Stimulated activated naive CD8-positive, alpha-beta T cell treated with anti-CD3 and anti-CD28 coated beads, Interleukin-15, amount 100 ng/mL, for 72 hours (primary cell): ENCODE data around the gene GCLM.

ENCODE experiments used
- ATAC-seq: fragments of 150-1000 bp; cut with Tn5 transposase; 2 replicates; pipeline ENCODE4 v1.10.0; 2021; ENCODE audit warnings: mild to moderate bottlenecking, moderate library complexity
- DNase-seq, 2 donors: peaks; one replicate each; pipeline ENCODE4 v3.0.0; 2021 to 2022
- H3K27ac Mint-ChIP-seq, 2 donors: one replicate each; pipeline ENCODE4 v1.8.0; 2022; ENCODE audit warnings: mild to moderate bottlenecking in 2 of 2, mixed read lengths in 2 of 2, moderate library complexity in 2 of 2
- H3K27me3 Mint-ChIP-seq: one replicate; pipeline ENCODE4 v1.8.0; 2022; ENCODE audit warnings: mixed read lengths
- H3K4me1 Mint-ChIP-seq: one replicate; pipeline ENCODE4 v1.8.0; 2022; ENCODE audit warnings: mild to moderate bottlenecking, mixed read lengths
- H3K4me3 Mint-ChIP-seq, 2 donors: one replicate each; pipeline ENCODE4 v1.8.0; 2022; ENCODE audit warnings: mild to moderate bottlenecking in 2 of 2, mixed read lengths in 2 of 2, moderate library complexity in 1 of 2
- H3K9me3 Mint-ChIP-seq, 2 donors: one replicate each; pipeline ENCODE4 v1.8.0; 2022; ENCODE audit warnings: mixed read lengths in 2 of 2

GCLM gene

GRCh38 chr1:93906480-93906879 is 2.8 kb downstream of the GCLM start:
- Mint-ChIP-seq H3K27me3 (no peaks in the 10 kb centered on the region), H3K27ac (no peak overlapping the region), H3K9me3 (peaks cover 5 to 7% of the 10 kb centered on the region in 2 donors), H3K4me3 (peak overlapping the region in 1 of 2 donors; percentile 2), H3K4me1 (peaks cover 38% of the 10 kb centered on the region)
- DNase-seq (no peak), ATAC-seq (no peak)

- peaks cover 5 to 7% of the 10 kb centered on the region in 2 donors for H3K9me3 Mint-ChIP-seq
- H3K27ac Mint-ChIP-seq = no peak overlapping the region
- H3K4me3 Mint-ChIP-seq = peak overlapping the region in 1 of 2 donors; percentile 38
- ATAC-seq = no peak
- peaks cover 38% of the 10 kb centered on the region for H3K4me1 Mint-ChIP-seq
- no peak for DNase-seq
- no peaks in the 10 kb centered on the region for H3K27me3 Mint-ChIP-seq
These were observed 3.5 kb downstream of the GCLM start for GRCh38 chr1:93905734-93906133.

GRCh38 chr1:93905051-93905450 is 4.2 kb downstream of the GCLM start:
- Mint-ChIP-seq H3K4me1 (peaks cover 40% of the 10 kb centered on the region), H3K27me3 (no peaks in the 10 kb centered on the region), H3K9me3 (peaks cover 3 to 4% of the 10 kb centered on the region in 2 donors), H3K4me3 (no peak overlapping the region), H3K27ac (no peak overlapping the region)
- DNase-seq (no peak), ATAC-seq (no peak)

- ATAC-seq (no peak), DNase-seq (no peak)
- H3K4me3 Mint-ChIP-seq = no peak overlapping the region
- H3K4me1 Mint-ChIP-seq = peaks cover 42% of the 10 kb centered on the region
- no peaks in the 10 kb centered on the region for H3K9me3 Mint-ChIP-seq
- H3K27me3 Mint-ChIP-seq = no peaks in the 10 kb centered on the region
- no peak overlapping the region for H3K27ac Mint-ChIP-seq
These were observed 5.0 kb downstream of the GCLM start for GRCh38 chr1:93904228-93904627.

- ATAC-seq = no peak
- H3K27me3 Mint-ChIP-seq = no peaks in the 10 kb centered on the region
- H3K4me1 Mint-ChIP-seq = peaks cover 24% of the 10 kb centered on the region
- no peak overlapping the region for H3K27ac Mint-ChIP-seq
- DNase-seq = no peak
- no peak overlapping the region for H3K4me3 Mint-ChIP-seq
- H3K9me3 Mint-ChIP-seq = no peaks in the 10 kb centered on the region
These were observed 8.3 kb downstream of the GCLM start for GRCh38 chr1:93900723-93901504.

GRCh38 chr1:93899543-93900207 is 9.6 kb downstream of the GCLM start:
- peaks cover 18% of the 10 kb centered on the region for H3K4me1 Mint-ChIP-seq
- peak overlapping the region in 1 of 2 donors; percentile 31 for H3K27ac Mint-ChIP-seq

GRCh38 chr1:93888900-93889299 is 20.3 kb downstream of the GCLM start:
- no peak overlapping the region for H3K27ac Mint-ChIP-seq

More at GRCh38 chr1:93899543-93900207, 9.6 kb downstream of the GCLM start:
- no peaks in the 10 kb centered on the region for H3K27me3 Mint-ChIP-seq
- H3K9me3 Mint-ChIP-seq = no peaks in the 10 kb centered on the region
- ATAC-seq (no peak), DNase-seq (no peak)
- H3K4me3 Mint-ChIP-seq = no peak overlapping the region

GRCh38 chr1:93882269-93882668 is 27.0 kb downstream of the GCLM start:
- ATAC-seq (no peak), DNase-seq (no peak)
- no peaks in the 10 kb centered on the region for H3K27me3 Mint-ChIP-seq
- H3K4me3 Mint-ChIP-seq = no peak overlapping the region
- H3K4me1 Mint-ChIP-seq = peaks cover 18% of the 10 kb centered on the region
- no peaks in the 10 kb centered on the region for H3K9me3 Mint-ChIP-seq
- no peak overlapping the region for H3K27ac Mint-ChIP-seq

More at GRCh38 chr1:93888900-93889299, 20.3 kb downstream of the GCLM start:
- no peaks in the 10 kb centered on the region for H3K9me3 Mint-ChIP-seq
- H3K4me3 Mint-ChIP-seq = no peak overlapping the region
- ATAC-seq = no peak
- no peaks in the 10 kb centered on the region for H3K27me3 Mint-ChIP-seq
- no peaks in the 10 kb centered on the region for H3K4me1 Mint-ChIP-seq
- DNase-seq = no peak

GRCh38 chr1:93880731-93881130 is 28.5 kb downstream of the GCLM start:
- H3K4me3 Mint-ChIP-seq = no peak overlapping the region
- DNase-seq = no peak
- H3K9me3 Mint-ChIP-seq = no peaks in the 10 kb centered on the region
- H3K27me3 Mint-ChIP-seq = no peaks in the 10 kb centered on the region
- no peak for ATAC-seq
- no peak overlapping the region for H3K27ac Mint-ChIP-seq
- peaks cover 31% of the 10 kb centered on the region for H3K4me1 Mint-ChIP-seq

GRCh38 chr1:93878889-93879586 is 30.2 kb downstream of the GCLM start, which contains the start of gene DNTTIP2:
Gene DNTTIP2, minus strand, starts transcription at chr1:93879206. Its CDS starts 58 bp downstream, at chr1:93879148.
- peak within 1 kb of the TSS; percentile 83 to 84 for H3K4me3 Mint-ChIP-seq
- H3K27me3 Mint-ChIP-seq = no peaks in the 10 kb centered on the region
- H3K4me1 Mint-ChIP-seq = peaks cover 42% of the 10 kb centered on the region

GRCh38 chr1:93878501-93878888 is 30.7 kb downstream of the GCLM start:
- Mint-ChIP-seq H3K27ac (peak overlapping the region; percentile 94 to 99), H3K27me3 (no peaks in the 10 kb centered on the region), H3K9me3 (no peaks in the 10 kb centered on the region), H3K4me1 (peaks cover 45% of the 10 kb centered on the region), H3K4me3 (peak overlapping the region; percentile 83 to 84)
- ATAC-seq = peak; percentile 79
- DNase-seq = peak; percentile 27 to 65

More at GRCh38 chr1:93878889-93879586, 30.2 kb downstream of the GCLM start, which contains the start of gene DNTTIP2:
- Mint-ChIP-seq H3K27ac (peak within 1 kb of the TSS; percentile 94 to 99), H3K9me3 (no peaks in the 10 kb centered on the region)
- DNase-seq (peak; percentile 85 to 91), ATAC-seq (peak; percentile 95)

GRCh38 chr1:93877529-93877928 is 31.7 kb downstream of the GCLM start:
- H3K9me3 Mint-ChIP-seq = no peaks in the 10 kb centered on the region
- peak overlapping the region; percentile 48 to 63 for H3K27ac Mint-ChIP-seq
- H3K27me3 Mint-ChIP-seq = no peaks in the 10 kb centered on the region
- peaks cover 45% of the 10 kb centered on the region for H3K4me1 Mint-ChIP-seq
- no peak for ATAC-seq
- peak overlapping the region; percentile 83 to 84 for H3K4me3 Mint-ChIP-seq
- DNase-seq = no peak

- DNase-seq (no peak), ATAC-seq (no peak)
- Mint-ChIP-seq H3K27me3 (no peaks in the 10 kb centered on the region), H3K4me3 (peak overlapping the region; percentile 83 to 84), H3K9me3 (no peaks in the 10 kb centered on the region), H3K27ac (peak overlapping the region in 1 of 2 donors; percentile 84), H3K4me1 (peaks cover 45% of the 10 kb centered on the region)
These were observed 33.0 kb downstream of the GCLM start for GRCh38 chr1:93876244-93876643.

GRCh38 chr1:93874025-93874651 is 35.1 kb downstream of the GCLM start:
- Mint-ChIP-seq H3K27me3 (no peaks in the 10 kb centered on the region), H3K4me1 (peaks cover 37% of the 10 kb centered on the region), H3K27ac (no peak overlapping the region), H3K4me3 (no peak overlapping the region), H3K9me3 (no peaks in the 10 kb centered on the region)
- peak; percentile 27 for ATAC-seq
- no peak for DNase-seq

- Mint-ChIP-seq H3K27me3 (no peaks in the 10 kb centered on the region), H3K4me1 (peaks cover 18% of the 10 kb centered on the region), H3K9me3 (no peaks in the 10 kb centered on the region), H3K27ac (no peak overlapping the region), H3K4me3 (no peak overlapping the region)
- DNase-seq (no peak), ATAC-seq (no peak)
These were observed 37.9 kb downstream of the GCLM start for GRCh38 chr1:93871366-93871765.
